MM.1S (cell line): ENCODE data around the gene CALML4.

ENCODE experiments used
- CTCF ChIP-seq: fragments of 300-600 bp; sonication (generic); IDR thresholded peaks from 2 replicates; pipeline ENCODE4 v1.5.1; 2016; ENCODE audit warnings: antibody characterized with exemption, low read length, mixed read lengths
- EZH2 ChIP-seq: fragments of 300-600 bp; sonication (generic); optimal IDR thresholded peaks from 2 replicates; pipeline ENCODE3; 2017; ENCODE audit warnings: low read depth, mild to moderate bottlenecking, antibody characterized with exemption, low read length, mixed read lengths
- EZH2phosphoT487 ChIP-seq: fragments of 300-600 bp; sonication (generic); IDR thresholded peaks from 2 replicates; pipeline ENCODE4 v1.6.1; 2018; ENCODE audit warnings: antibody characterized with exemption, low read length

DNA sequence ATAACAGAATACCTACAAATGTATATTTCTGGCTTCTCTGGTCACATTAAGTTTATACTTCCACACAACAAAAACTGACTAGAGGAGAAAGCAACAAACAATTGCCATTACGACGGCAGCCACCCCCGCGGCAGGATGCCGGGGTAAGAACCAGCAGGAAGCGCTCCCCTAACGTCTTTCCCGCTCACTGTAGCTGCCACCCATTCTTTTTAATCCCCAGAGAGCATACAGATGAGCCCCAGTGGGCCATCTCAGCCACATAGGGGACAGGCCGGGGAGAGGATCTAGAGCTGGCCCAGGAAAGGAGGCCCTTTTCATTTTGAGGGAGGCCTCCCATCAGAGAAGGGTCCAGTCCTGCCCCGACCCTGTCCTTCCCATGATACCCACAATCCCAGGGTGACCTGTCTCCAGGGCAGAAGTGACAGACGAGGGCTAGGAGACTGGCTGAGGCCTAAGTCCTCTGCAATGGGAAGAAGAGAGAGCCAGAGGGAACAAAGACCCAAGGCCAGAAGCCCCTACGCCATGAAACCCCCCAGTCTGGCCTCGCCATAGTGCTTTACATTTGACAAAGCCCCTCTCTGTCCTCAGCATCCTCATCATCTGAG is 3.6 kb upstream of the CALML4 start:
- TF ChIP-seq EZH2 (no peak), CTCF (no peak), EZH2phosphoT487 (no peak)
